Lower lobe of right lung (tissue), 2 donors: ENCODE results near the gene FDX1. TPM values are rescaled to one million over a fixed set of nuclear protein-coding genes. Genes with fewer than 3 reads are reported as not detected.

Experiments
- ATAC-seq, 2 donors: fragments of 200-7000 bp; cut with Tn5 transposase; one replicate each; pipeline ENCODE4 v1.9.1; 2020 to 2022; ENCODE audit warnings: mild to moderate bottlenecking in 2 of 2, moderate library complexity in 2 of 2
- DNase-seq: peaks from one replicate; pipeline ENCODE4 v3.0.0-alpha.2; 2020
- H3K27ac ChIP-seq: fragments of 200-600 bp; one replicate; pipeline ENCODE4 v1.8.0; 2022
- H3K27me3 ChIP-seq: fragments of 200-600 bp; one replicate; pipeline ENCODE4 v1.8.0; 2022; ENCODE audit warnings: low read depth
- H3K36me3 ChIP-seq: fragments of 200-600 bp; one replicate; pipeline ENCODE4 v1.8.0; 2022; ENCODE audit warnings: mild to moderate bottlenecking
- H3K4me1 ChIP-seq: fragments of 200-600 bp; one replicate; pipeline ENCODE4 v1.8.0; 2022
- H3K4me3 ChIP-seq: fragments of 200-600 bp; one replicate; pipeline ENCODE4 v1.8.0; 2022; ENCODE audit warnings: mild to moderate bottlenecking
- H3K9me3 ChIP-seq: fragments of 200-600 bp; one replicate; pipeline ENCODE4 v1.8.0; 2022
- CTCF ChIP-seq: fragments of 200-600 bp; IDR thresholded peaks from one replicate; pipeline ENCODE4 v1.8.0; 2022; ENCODE audit warnings: antibody characterized with exemption, mild to moderate bottlenecking
- intact Hi-C: fragments of 100-400 bp; cut with DNase I; formaldehyde crosslinking; loops from one replicate; pipeline ENCODE4 v1.11.0; 2022
- total RNA-seq: library from RNA; stranded (reverse); fragmentation: NEBNext Ultra II Directional; extraction: Animal tissue kit (Norgen Biotek cat#: 25700); gene quantifications from one replicate; pipeline ENCODE4 v1.2.1, GENCODE V29; 2021
- donor health status: DM: no; HTN: yes; CAD: no; lungs with severe emphysema.

The FDX1 gene
- total RNA-seq, 1 donor from 2014 or later: 19.5 TPM

- H3K4me1 ChIP-seq: no peaks in the 10 kb centered on the region
- no peak for ATAC-seq
- no peaks in the 10 kb centered on the region for H3K36me3 ChIP-seq
- intact Hi-C loops: no loop called here
- H3K27ac ChIP-seq: no peak overlapping the region
- no peak for DNase-seq
- no peaks in the 10 kb centered on the region for H3K27me3 ChIP-seq
- H3K9me3 ChIP-seq: no peaks in the 10 kb centered on the region
- no peak overlapping the region for H3K4me3 ChIP-seq
- no peak for TF ChIP-seq CTCF
These were observed 77.6 kb downstream of the FDX1 start for GRCh38 chr11:110507328-110507727.

GRCh38 chr11:110508786-110509185 lies 79.0 kb downstream of the FDX1 start:
- DNase-seq (no peak), ATAC-seq (no peak)
- Histone ChIP-seq H3K27me3 (no peaks in the 10 kb centered on the region), H3K9me3 (no peaks in the 10 kb centered on the region), H3K36me3 (no peaks in the 10 kb centered on the region), H3K27ac (no peak overlapping the region), H3K4me3 (no peak overlapping the region), H3K4me1 (no peaks in the 10 kb centered on the region)
- no peak for TF ChIP-seq CTCF
- intact Hi-C loops: no loop called here

GRCh38 chr11:110509472-110509871 lies 79.7 kb downstream of the FDX1 start:
- intact Hi-C loops: no loop called here
- ATAC-seq (no peak), DNase-seq (no peak)
- Histone ChIP-seq H3K27ac (no peak overlapping the region), H3K27me3 (no peaks in the 10 kb centered on the region), H3K4me1 (no peaks in the 10 kb centered on the region), H3K36me3 (no peaks in the 10 kb centered on the region), H3K4me3 (no peak overlapping the region), H3K9me3 (no peaks in the 10 kb centered on the region)
- TF ChIP-seq CTCF: no peak

- no peak overlapping the region for H3K27ac ChIP-seq
- DNase-seq: no peak
- no peaks in the 10 kb centered on the region for H3K4me1 ChIP-seq
- no peaks in the 10 kb centered on the region for H3K27me3 ChIP-seq
- intact Hi-C loops: no loop called here
- no peaks in the 10 kb centered on the region for H3K9me3 ChIP-seq
- ATAC-seq: no peak
- no peak overlapping the region for H3K4me3 ChIP-seq
- no peaks in the 10 kb centered on the region for H3K36me3 ChIP-seq
- TF ChIP-seq CTCF: no peak
These were observed 82.3 kb downstream of the FDX1 start for GRCh38 chr11:110512026-110512425.

GRCh38 chr11:110513259-110513801 lies 83.6 kb downstream of the FDX1 start:
- H3K27me3 ChIP-seq: no peaks in the 10 kb centered on the region
- peak in 1 of 2 donors; percentile 45 for ATAC-seq
- H3K9me3 ChIP-seq: no peaks in the 10 kb centered on the region
- H3K27ac ChIP-seq: no peak overlapping the region
- intact Hi-C loops: no loop called here
- H3K36me3 ChIP-seq: no peaks in the 10 kb centered on the region
- no peak for DNase-seq
- TF ChIP-seq CTCF: no peak
- H3K4me3 ChIP-seq: no peak overlapping the region
- no peaks in the 10 kb centered on the region for H3K4me1 ChIP-seq
